Gastroesophageal sphincter (tissue), 4 donors: ENCODE data around the gene ISCU. TPM values are rescaled to one million over a fixed set of nuclear protein-coding genes. Genes with fewer than 3 reads are reported as not detected.

Experiments used
- ATAC-seq: fragments of 150-250 bp; one replicate; pipeline ENCODE4 v1.9.1; 2016; ENCODE audit warnings: mild to moderate bottlenecking, moderate library complexity
- H3K27ac ChIP-seq, 4 donors: fragments of 200-600 bp; sonication (generic) in 3 of 4; 1 replicate in 3 of 4; 2 replicates in 1 of 4; pipeline ENCODE4 v1.5.1; 2016 to 2019
- H3K27me3 ChIP-seq: fragments of 200-600 bp; sonication (generic); one replicate; pipeline ENCODE4 v1.5.1; 2019
- H3K36me3 ChIP-seq, 2 donors: fragments of 200-600 bp; sonication (generic); one replicate each; pipeline ENCODE4 v1.5.1; 2019; ENCODE audit warnings: control low read depth in 1 of 2
- H3K4me1 ChIP-seq, 3 donors: fragments of 200-600 bp; sonication (generic); 1 replicate in 2 of 3; 2 replicates in 1 of 3; pipeline ENCODE4 v1.5.1; 2016 to 2019; ENCODE audit warnings: control low read depth in 2 of 3
- H3K4me3 ChIP-seq, 2 donors: fragments of 200-600 bp; sonication (generic); one replicate each; pipeline ENCODE4 v1.5.1; 2019; ENCODE audit warnings: mild to moderate bottlenecking in 1 of 2, moderate library complexity in 1 of 2
- H3K9me3 ChIP-seq, 3 donors: fragments of 200-600 bp; sonication (generic); one replicate each; pipeline ENCODE4 v1.5.1; 2017 to 2019; ENCODE audit warnings: control low read depth in 2 of 3
- EP300 ChIP-seq: sonication (generic); formaldehyde crosslinking; IDR thresholded peaks from one replicate; pipeline ENCODE4 v1.6.1; 2017; ENCODE audit warnings: antibody characterized with exemption, mild to moderate bottlenecking
- POLR2A ChIP-seq, 2 donors: fragments of 450-650 bp; IDR thresholded peaks; one replicate each; pipeline ENCODE4 v1.6.1; 2017; ENCODE audit warnings: antibody characterized with exemption in 2 of 2, mild to moderate bottlenecking in 2 of 2, moderate library complexity in 1 of 2
- POLR2AphosphoS5 ChIP-seq: sonication (generic); formaldehyde crosslinking; IDR thresholded peaks from one replicate; pipeline ENCODE4 v1.6.1; 2017; ENCODE audit warnings: antibody characterized with exemption
- WGBS, 2 donors: methylation state at CpG; one replicate each; pipeline ENCODE4 v1.1.5; 2018; ENCODE audit warnings: low coverage in 1 of 2; 5-methylcytosine and 5-hydroxymethylcytosine counted together
- total RNA-seq, 4 donors: library from RNA; depleted of rRNA; stranded (reverse); fragments of >200 nt; gene quantifications; one replicate each; pipeline ENCODE4 v1.1.0, GENCODE V29; 2016
- TF ChIP-seq, protein P1 (sequence below), 4 experiments: fragments of 200-600 bp in 2 of 4; fragments of 450-650 bp in 2 of 4; sonication (generic) in 1 of 4; IDR thresholded peaks; one replicate each; pipeline ENCODE4 v1.5.1; 2017 to 2019; ENCODE audit warnings: antibody characterized with exemption in 4 of 4, mild to moderate bottlenecking in 2 of 4, moderate library complexity in 2 of 4

The ISCU gene
- total RNA-seq, 4 donors from 2014 or later, result 220 to 299 (median 247) TPM

GRCh38 chr12:108594323-108594903, 32.0 kb downstream of the ISCU start:
- WGBS, 2 donors, result 96 to 100% methylated on average over 3 to 4 of the region's 10 CpGs
- H3K27me3 ChIP-seq, result no peaks in the 10 kb centered on the region
- no peak for ATAC-seq
- no peak overlapping the region for H3K4me3 ChIP-seq
- no peaks in the 10 kb centered on the region for H3K9me3 ChIP-seq
- no peaks in the 10 kb centered on the region for H3K36me3 ChIP-seq
- no peak overlapping the region for H3K27ac ChIP-seq
- peaks cover 0 to 10% (median 0%) of the 10 kb centered on the region in 3 donors for H3K4me1 ChIP-seq
- TF ChIP-seq, protein P1, sequence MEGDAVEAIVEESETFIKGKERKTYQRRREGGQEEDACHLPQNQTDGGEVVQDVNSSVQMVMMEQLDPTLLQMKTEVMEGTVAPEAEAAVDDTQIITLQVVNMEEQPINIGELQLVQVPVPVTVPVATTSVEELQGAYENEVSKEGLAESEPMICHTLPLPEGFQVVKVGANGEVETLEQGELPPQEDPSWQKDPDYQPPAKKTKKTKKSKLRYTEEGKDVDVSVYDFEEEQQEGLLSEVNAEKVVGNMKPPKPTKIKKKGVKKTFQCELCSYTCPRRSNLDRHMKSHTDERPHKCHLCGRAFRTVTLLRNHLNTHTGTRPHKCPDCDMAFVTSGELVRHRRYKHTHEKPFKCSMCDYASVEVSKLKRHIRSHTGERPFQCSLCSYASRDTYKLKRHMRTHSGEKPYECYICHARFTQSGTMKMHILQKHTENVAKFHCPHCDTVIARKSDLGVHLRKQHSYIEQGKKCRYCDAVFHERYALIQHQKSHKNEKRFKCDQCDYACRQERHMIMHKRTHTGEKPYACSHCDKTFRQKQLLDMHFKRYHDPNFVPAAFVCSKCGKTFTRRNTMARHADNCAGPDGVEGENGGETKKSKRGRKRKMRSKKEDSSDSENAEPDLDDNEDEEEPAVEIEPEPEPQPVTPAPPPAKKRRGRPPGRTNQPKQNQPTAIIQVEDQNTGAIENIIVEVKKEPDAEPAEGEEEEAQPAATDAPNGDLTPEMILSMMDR (IDR thresholded peaks at IDR 0.05), result no peak
- no peak for TF ChIP-seq EP300

DNA sequence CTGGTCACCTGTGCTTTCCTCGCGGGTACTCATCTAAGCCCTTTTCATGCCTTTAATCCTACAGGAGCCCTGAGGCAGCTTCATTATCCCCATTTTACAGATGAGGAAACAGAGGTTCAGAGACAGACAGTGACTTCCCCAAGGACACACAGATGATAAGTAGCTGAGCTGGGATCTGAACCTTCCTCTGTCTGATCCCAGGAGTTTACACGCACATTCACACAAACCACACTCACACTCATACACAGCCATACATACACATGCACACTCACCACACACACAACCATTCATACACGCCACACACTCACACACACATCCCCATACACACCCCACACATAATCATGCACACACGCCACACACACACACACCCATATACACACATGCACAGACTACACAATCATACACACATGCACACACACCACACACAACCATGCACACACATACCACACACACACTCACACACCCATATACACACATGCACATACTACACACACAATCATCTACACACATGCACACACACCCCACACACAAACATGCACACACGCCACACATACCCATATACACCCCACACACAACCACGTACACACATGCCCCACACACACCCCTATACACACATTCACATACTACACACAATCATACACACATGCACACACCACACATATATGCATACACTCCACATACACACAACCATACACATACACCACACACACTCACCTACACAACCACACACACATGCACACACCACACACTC, 32.7 kb downstream of the ISCU start:
- TF ChIP-seq POLR2AphosphoS5 (no peak), EP300 (no peak), POLR2A (IDR thresholded peaks at IDR 0.05) (no peak)
- no peaks in the 10 kb centered on the region for H3K36me3 ChIP-seq
- peaks cover 0 to 10% (median 0%) of the 10 kb centered on the region in 3 donors for H3K4me1 ChIP-seq
- no peak overlapping the region for H3K4me3 ChIP-seq
- ATAC-seq, result no peak
- 82 to 84% methylated on average over 7 of the region's 7 CpGs for WGBS, 2 donors
- no peaks in the 10 kb centered on the region for H3K27me3 ChIP-seq
- H3K9me3 ChIP-seq, result no peaks in the 10 kb centered on the region
- H3K27ac ChIP-seq, result no peak overlapping the region

DNA sequence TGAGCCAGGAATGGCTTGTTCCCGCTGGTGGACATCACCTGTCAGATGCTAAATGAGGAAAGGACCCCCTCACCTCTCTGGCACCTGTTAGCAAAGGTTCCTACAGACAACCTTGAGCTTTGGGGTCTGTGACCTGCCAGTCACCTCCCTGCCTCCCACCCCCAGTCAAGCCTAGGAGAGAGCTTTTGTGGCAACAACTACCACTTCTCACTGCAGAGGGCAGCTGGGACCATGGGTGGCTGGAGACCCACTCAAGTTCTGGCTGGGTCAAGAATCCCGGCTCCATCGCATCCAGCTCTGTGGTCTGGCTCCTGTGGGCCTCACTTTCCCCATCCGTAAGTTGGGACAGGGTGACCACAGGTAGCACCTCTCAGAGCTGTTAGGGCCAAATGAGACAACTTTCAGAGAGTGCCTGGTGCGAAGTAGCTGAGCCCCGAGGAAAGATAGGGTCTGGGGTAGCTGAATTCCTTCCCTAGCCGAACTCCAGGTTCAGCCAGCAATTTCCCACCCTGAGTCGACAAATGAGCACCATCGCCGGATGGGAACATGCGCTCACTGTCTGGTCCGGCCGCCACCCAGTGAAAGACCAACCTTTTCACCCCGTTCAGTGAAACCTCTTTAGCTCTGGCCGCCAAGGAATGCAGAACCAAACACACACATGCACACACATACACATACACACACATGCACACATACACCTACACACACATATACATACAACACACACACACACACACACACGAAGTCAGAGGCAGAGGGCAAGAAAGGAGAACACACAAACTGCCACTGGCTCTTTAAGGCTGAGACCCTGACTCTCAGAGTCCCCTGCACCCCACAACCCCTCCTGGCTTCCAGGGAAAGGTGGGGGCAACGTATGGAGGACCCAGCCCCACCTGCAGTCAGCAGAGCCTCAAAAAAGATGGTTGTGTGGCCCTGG, 33.6 kb downstream of the ISCU start:
- H3K27ac ChIP-seq, result peak overlapping the region in 1 of 4 donors; percentile 24

DNA sequence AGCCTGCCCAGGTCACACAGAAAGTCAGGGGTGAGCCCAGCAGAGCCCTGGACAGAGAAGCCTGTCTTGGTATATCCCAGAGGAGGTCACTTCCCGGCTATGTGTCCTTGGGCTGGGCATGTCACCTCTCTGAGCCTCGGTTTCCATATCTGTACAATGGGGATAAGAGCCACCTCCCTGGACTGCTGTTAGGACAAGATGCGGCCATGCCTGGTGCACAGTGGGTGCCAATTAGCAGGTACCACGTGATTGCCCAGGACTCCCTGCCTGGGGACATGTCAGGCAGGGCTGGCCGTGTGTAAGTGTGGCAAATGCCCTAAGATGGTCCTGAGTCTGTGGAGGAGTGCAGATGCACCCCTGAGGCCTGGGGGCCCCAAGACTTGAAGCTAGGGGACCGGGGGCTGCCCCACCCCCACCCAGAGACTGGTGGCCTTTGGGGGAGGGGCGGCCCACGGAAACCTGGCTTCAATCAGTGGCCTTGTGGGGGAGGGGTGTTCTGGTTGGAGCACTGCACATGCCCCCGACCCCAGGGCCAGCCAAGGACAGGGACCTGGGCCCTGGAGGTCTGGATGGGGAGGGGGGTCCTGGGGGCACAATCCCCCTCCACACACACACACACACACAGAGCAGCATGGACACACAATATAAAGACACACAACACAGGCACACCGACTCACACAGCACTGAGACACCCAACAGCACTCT, 34.6 kb downstream of the ISCU start:
- no peak for ATAC-seq
- 73% methylated on average over 2 of the region's 10 CpGs; no CpG with 5 or more reads in 1 of the 2 donors for WGBS, 2 donors
- TF ChIP-seq, protein P1 (IDR thresholded peaks at IDR 0.05), result no peak
- TF ChIP-seq EP300, result no peak
- TF ChIP-seq POLR2AphosphoS5, result no peak
- TF ChIP-seq POLR2A (IDR thresholded peaks at IDR 0.05), result no peak
- Histone ChIP-seq H3K9me3 (no peaks in the 10 kb centered on the region), H3K27me3 (no peaks in the 10 kb centered on the region), H3K27ac (peak overlapping the region in 1 of 4 donors; percentile 17), H3K4me3 (peak overlapping the region in 1 of 2 donors; percentile 41), H3K4me1 (peaks cover 0 to 10% (median 0%) of the 10 kb centered on the region in 3 donors), H3K36me3 (no peaks in the 10 kb centered on the region)

More for the DNA sequence above, 33.6 kb downstream of the ISCU start:
- TF ChIP-seq, protein P1 (IDR thresholded peaks at IDR 0.05), result no peak
- TF ChIP-seq POLR2AphosphoS5 (no peak), POLR2A (IDR thresholded peaks at IDR 0.05) (no peak), EP300 (no peak)
- no peaks in the 10 kb centered on the region for H3K27me3 ChIP-seq
- peaks cover 0 to 10% (median 0%) of the 10 kb centered on the region in 3 donors for H3K4me1 ChIP-seq
- no peaks in the 10 kb centered on the region for H3K9me3 ChIP-seq
- 53 to 59% methylated on average over 2 to 7 of the region's 17 CpGs for whole genome bisulfite sequencing, 2 donors
- no peaks in the 10 kb centered on the region for H3K36me3 ChIP-seq
- peak overlapping the region in 1 of 2 donors; percentile 41 for H3K4me3 ChIP-seq
- no peak for ATAC-seq
